Fibroblast of villous mesenchyme (primary cell): Measurements from ENCODE around the gene MRFAP1. TPM values are rescaled to one million over a fixed set of nuclear protein-coding genes. Genes with fewer than 3 reads are reported as not detected.

Source experiments
- DNase-seq: peaks from one replicate; pipeline ENCODE4 v3.0.0-alpha.2; 2010; ENCODE audit warnings: low read depth
- H3K4me3 ChIP-seq: 2 replicates; pipeline ENCODE4 v1.5.1; 2011; ENCODE audit warnings: low read depth, mild to moderate bottlenecking, low read length
- total RNA-seq: library from RNA; depleted of rRNA; stranded (reverse); fragments of >200 nt; gene quantifications from 2 replicates; pipeline ENCODE4 v1.2.3, GENCODE V29; 2012
- TF ChIP-seq, protein P1 (sequence below): IDR thresholded peaks from 2 replicates; pipeline ENCODE4 v1.5.1; 2012; ENCODE audit warnings: low read depth, mild to moderate bottlenecking, low read length; ENCODE audit not compliant: insufficient read depth

Gene MRFAP1
- total RNA-seq, 1 donor = 127 TPM

DNA sequence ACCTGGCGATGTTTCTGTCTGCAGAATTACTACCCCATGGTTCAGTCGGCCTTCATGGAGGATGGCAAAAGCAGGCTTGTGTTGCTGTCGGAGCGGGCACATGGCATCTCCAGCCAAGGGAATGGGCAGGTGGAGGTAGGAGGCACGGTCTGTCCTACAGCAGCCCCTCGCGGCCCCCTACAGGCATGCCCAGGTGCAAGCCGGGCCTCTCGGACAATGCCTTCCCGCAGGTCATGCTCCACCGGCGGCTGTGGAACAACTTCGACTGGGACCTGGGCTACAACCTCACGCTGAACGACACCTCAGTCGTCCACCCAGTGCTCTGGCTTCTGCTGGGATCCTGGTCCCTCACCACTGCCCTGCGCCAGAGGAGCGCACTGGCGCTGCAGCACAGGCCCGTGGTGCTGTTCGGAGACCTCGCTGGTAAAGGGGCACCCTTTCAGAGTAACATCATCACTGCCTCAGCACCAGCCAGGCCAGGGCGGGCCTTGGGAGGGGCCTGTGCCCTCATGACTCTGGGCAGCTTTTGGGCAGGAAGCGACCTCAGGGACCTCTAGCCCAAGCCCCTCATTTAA lies 29.5 kb upstream of the MRFAP1 start:
- TF ChIP-seq, protein P1, sequence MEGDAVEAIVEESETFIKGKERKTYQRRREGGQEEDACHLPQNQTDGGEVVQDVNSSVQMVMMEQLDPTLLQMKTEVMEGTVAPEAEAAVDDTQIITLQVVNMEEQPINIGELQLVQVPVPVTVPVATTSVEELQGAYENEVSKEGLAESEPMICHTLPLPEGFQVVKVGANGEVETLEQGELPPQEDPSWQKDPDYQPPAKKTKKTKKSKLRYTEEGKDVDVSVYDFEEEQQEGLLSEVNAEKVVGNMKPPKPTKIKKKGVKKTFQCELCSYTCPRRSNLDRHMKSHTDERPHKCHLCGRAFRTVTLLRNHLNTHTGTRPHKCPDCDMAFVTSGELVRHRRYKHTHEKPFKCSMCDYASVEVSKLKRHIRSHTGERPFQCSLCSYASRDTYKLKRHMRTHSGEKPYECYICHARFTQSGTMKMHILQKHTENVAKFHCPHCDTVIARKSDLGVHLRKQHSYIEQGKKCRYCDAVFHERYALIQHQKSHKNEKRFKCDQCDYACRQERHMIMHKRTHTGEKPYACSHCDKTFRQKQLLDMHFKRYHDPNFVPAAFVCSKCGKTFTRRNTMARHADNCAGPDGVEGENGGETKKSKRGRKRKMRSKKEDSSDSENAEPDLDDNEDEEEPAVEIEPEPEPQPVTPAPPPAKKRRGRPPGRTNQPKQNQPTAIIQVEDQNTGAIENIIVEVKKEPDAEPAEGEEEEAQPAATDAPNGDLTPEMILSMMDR = no peak
- no peak for DNase-seq
- no peak overlapping the region for H3K4me3 ChIP-seq

DNA sequence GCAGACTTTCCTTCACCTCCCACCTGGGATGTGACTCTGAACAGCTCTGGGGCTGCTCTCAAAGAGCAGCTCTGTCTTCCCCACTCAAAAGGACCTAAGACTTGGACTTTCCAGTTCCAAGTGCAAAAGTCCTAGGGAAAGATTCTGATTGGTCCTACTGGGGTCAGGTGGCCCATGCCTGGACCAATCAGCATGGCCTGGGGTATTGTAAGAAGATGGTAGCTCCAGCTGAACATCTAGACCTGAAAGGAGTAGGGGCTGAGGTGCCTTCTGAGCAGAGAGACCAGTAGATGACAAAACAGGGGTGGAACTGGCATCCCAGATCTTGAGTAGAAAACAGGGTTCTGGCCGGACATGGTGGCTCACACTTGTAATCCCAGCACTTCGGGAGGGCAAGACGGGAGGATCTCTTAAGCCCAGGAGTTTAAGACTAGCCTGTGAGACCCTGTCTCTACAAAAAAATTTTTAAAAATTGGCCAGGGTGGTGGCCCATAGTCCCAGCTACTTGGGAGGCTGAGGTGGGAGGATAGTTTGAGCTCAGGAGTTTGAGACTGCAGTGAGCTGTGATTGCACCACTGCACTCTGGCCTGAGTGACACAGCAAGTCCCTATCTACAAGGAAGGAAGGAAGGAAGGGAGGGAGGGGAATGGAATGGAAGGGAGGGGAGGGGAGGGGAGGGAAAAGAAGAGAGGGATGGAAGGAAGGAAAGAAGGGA lies 27.4 kb upstream of the MRFAP1 start:
- TF ChIP-seq, protein P1 = no peak
- DNase-seq = no peak
- H3K4me3 ChIP-seq = no peak overlapping the region

DNA sequence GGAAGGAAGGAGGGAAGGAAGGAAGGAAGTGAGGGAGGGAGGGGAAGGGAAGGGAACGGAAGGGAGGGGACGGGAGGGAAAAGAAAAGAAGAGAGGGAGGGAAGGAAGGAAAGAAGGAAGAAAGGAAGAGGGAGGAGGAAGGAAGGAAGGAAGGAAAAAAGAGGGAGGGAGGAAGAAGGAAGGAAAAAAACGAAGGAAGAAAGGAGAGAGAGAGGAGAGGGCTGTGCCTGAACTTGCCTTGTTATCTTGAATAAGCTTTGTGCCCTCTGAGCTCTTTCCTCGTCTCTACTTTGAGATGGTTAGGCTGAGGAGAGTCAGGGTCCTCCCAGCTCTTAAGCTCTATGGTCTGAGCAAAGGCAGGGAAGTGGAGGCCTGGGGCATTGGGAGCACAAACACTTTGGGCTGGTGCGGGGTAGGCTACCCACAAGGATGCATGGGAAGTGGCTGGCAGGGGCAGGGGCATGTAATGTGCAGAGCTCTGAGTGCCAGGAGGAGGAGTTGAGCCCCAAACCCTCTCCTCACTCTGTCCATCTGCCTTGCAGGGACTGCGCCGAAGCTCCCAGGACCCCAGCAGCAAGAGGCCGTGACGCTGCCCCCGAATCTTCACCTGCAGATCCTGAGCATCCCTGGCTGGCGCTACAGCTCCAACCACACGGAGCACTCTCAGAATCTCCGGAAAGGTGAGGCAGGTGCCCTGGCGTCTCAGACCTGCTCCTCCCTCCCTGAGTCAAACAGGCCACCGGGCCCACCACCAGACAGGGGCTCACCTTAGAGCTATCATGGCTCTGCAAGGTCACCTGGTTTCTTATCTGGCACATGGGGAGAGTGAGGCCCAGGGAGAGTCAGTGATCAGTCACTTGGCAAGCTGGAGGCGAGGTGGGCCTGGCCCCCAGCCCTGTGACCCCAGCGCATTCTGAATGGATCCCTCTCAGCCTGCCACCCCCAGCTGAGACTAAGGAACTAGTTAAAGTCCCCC lies 26.5 kb upstream of the MRFAP1 start:
- TF ChIP-seq, protein P1 = no peak
- DNase-seq = no peak
- H3K4me3 ChIP-seq = no peak overlapping the region

DNA sequence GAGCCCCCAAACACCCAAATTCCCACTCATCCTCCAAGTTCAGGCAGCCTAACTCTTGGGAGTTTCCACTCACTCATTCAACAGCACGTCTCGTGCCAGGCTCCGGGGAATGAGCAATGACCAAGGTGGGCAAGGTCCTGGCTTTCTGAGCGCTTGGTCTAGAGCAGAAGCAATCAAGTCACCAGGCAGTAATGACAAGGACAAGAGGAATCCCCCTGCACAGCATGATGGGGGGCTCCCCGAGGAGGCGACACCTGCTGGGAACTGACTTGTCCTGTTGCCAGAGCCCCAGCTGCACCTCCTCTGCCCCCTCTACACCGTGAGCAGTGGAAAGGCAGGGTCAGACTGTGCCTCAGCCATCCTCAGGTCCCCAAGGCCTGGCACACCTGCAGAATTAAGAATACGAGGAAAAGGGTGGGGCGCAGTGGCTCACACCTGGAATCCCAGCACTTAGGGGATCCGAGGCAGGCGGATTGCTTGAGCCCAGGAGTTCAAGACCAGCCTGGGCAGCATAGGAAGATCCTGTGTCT lies 25.7 kb upstream of the MRFAP1 start:
- no peak for DNase-seq
- no peak overlapping the region for H3K4me3 ChIP-seq
- TF ChIP-seq, protein P1 = no peak

DNA sequence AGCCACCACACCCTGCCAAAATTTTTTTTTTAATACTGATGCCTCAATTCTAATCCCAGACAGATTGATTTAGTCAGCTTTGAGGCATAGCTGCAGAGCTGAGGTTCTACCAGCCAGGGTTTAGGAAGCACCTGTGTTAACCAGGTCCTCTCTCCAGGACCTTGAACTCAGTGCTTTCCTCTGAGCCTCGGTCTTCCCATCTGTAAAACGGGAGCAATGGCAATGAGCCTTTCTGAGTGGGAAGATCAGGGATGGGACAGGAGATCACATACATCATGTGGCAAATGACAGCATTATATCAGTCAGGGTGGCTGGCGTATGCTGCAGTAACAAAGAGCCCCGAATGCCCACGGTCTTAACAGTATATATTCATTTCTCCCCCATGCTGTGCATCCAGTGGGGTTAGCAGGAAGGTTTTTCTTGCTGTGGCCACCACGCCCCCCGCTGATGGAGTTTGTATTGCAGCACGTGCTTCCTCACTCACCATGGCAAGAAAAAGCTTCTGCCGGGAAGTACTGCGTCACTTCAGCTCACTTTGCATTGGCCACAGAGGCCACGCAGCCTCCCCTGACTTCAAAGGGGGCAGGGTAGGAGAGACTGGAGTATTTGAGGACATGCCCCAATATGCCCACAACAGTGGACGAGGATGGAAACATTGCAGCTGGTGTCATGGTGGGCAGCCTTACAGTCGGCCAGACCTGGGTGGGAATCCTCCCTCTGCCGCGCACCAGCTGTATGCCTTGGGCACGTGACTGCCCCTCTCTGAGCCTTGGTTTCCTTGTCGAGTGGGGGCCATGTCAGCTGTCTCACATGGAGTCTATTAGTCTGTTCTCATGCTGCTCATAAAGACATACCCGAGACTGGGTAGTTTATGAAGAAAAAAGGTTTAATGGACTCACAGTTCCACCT lies 24.1 kb upstream of the MRFAP1 start:
- TF ChIP-seq, protein P1 = no peak
- H3K4me3 ChIP-seq = no peak overlapping the region
- no peak for DNase-seq

DNA sequence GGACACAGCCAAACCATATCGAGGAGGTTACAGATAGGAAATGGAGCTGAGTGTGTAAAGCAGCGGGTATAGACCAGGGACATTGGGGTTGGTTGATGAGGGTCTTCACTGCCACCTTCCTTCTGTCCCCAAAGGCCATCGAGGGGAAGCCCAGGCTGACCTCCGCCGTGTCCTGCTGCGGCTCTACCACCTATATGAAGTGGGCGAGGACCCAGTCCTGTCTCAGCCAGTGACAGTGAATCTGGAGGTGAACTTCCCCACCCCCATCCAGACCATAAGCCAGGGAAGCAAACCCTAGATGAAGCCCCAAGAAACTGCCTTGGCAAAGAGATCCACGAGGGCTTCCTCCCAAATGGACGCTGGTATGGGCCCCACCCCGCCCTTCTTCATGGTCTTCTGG lies 23.2 kb upstream of the MRFAP1 start:
- TF ChIP-seq, protein P1 = no peak
- no peak for DNase-seq
- H3K4me3 ChIP-seq = no peak overlapping the region
